BJ (cell line): Measurements from ENCODE around the gene TUBB. TPM values are rescaled to one million over a fixed set of nuclear protein-coding genes. Genes with fewer than 3 reads are reported as not detected.

ENCODE experiments used
- CTCF ChIA-PET: fragments of 350-600 bp; formaldehyde crosslinking; extraction: SDS; loops from one replicate; lab custom pipeline; 2021; ENCODE audit warnings: antibody characterized with exemption, inconsistent platforms; lab: Yijun Ruan, JAX
- POLR2A ChIA-PET: fragments of 300-600 bp; sonication (Branson Sonifier 250); formaldehyde crosslinking; extraction: SDS; loops from one replicate; lab custom pipeline; 2021; ENCODE audit warnings: antibody characterized with exemption; lab: Charles Lee
- DNase-seq: peaks from one replicate; pipeline ENCODE4 v3.0.0-alpha.2; 2011; ENCODE audit warnings: low read depth
- H3K27me3 ChIP-seq: 2 replicates; pipeline ENCODE4 v1.6.0; 2011; ENCODE audit warnings: low read length; ENCODE audit not compliant: control insufficient read depth, insufficient read depth
- H3K36me3 ChIP-seq: 2 replicates; pipeline ENCODE4 v1.5.1; 2011; ENCODE audit warnings: low read length; ENCODE audit not compliant: control insufficient read depth, insufficient read depth
- H3K4me3 ChIP-seq: 2 replicates; pipeline ENCODE4 v1.5.1; 2011; ENCODE audit warnings: low read depth, mild to moderate bottlenecking, control low read depth, low read length
- CTCF ChIP-seq: IDR thresholded peaks from 2 replicates; pipeline ENCODE4 v1.5.1; 2011; ENCODE audit warnings: low read depth, mild to moderate bottlenecking, control low read depth, inconsistent platforms, low read length, moderate library complexity; ENCODE audit not compliant: insufficient read depth
- polyA minus RNA-seq: library from RNA; depleted of rRNA, polyadenylated mRNA; stranded (reverse); fragments of >200 nt; gene quantifications from 2 replicates; pipeline ENCODE4 v1.2.3, GENCODE V29; 2011; rRNA and poly(A)+ RNA removed
- polyA plus RNA-seq: library from polyadenylated mRNA; depleted of rRNA; stranded (reverse); fragments of >200 nt; gene quantifications from 2 replicates; pipeline ENCODE4 v1.2.3, GENCODE V29; 2011; rRNA removed

Gene TUBB
- polyA plus RNA-seq (1,140 and 1,840 TPM in 2 replicates), polyA minus RNA-seq (739 and 1,365 TPM in 2 replicates)

GRCh38 chr6:30719791-30720737 lies at the start of gene TUBB:
TSS of gene TUBB (plus strand) at chr6:30720352. CDS start at chr6:30720507, 155 bp downstream.
- H3K36me3 ChIP-seq = peaks cover 13% of the 10 kb centered on the region
- CTCF ChIA-PET = interaction anchor here (0.6 to 20.5 kb wide), 3 partner anchors 22 to 42 kb away, joined by 3 to 387 read pairs (median 11); partner anchors contain the start of genes DHX16 and NRM
- POLR2A ChIA-PET = interaction anchor here (0.6 kb wide), 1 partner anchor 24 kb away, joined by 8 read pairs; no protein-coding TSS in a partner anchor

GRCh38 chr6:30670760-30671527 lies 49.2 kb upstream of the TUBB start:
- DNase-seq = no peak
- H3K27me3 ChIP-seq = no peaks in the 10 kb centered on the region
- POLR2A ChIA-PET = interaction anchor here (0.6 kb wide), 1 partner anchor 46 kb away, joined by 3 read pairs; the partner anchor contains the start of gene MDC1
- H3K36me3 ChIP-seq = peaks cover 6% of the 10 kb centered on the region
- no peak overlapping the region for H3K4me3 ChIP-seq
- CTCF ChIA-PET = interaction anchor here (1.7 to 17.2 kb wide), 3 partner anchors 9 to 56 kb away, joined by 3 to 387 read pairs (median 8); partner anchors contain the start of genes MDC1 and TUBB
- peak; percentile 29; the same call in 1 of the 2 replicates for TF ChIP-seq CTCF

More at GRCh38 chr6:30719791-30720737, at the start of gene TUBB:
- H3K4me3 ChIP-seq = peak within 1 kb of the TSS; percentile 92
- TF ChIP-seq CTCF = no peak
- no peaks in the 10 kb centered on the region for H3K27me3 ChIP-seq
- DNase-seq = peak; percentile 87

GRCh38 chr6:30672445-30673253 lies 47.5 kb upstream of the TUBB start, which contains the start of gene DHX16:
TSS of gene DHX16 (minus strand) at chr6:30673006. CDS start at chr6:30672841, 165 bp downstream.
- peak within 1 kb of the TSS; percentile 88 for H3K4me3 ChIP-seq
- TF ChIP-seq CTCF = peak; percentile 88
- POLR2A ChIA-PET = interaction anchor here (0.6 kb wide), 1 partner anchor 442 kb away, joined by 10 read pairs; the partner anchor contains the start of gene PSORS1C1

GRCh38 chr6:30676660-30677285 lies 43.4 kb upstream of the TUBB start:
- ChIA-PET POLR2A (no interaction called here), CTCF (interaction anchor here (0.7 to 17.2 kb wide), 2 partner anchors 50 to 235 kb away, joined by 3 to 387 read pairs; partner anchors contain the start of genes MDC1 and TUBB)
- H3K27me3 ChIP-seq = no peaks in the 10 kb centered on the region
- DNase-seq = no peak
- no peak for TF ChIP-seq CTCF
- H3K4me3 ChIP-seq = no peak overlapping the region
- H3K36me3 ChIP-seq = peaks cover 23% of the 10 kb centered on the region

More at GRCh38 chr6:30672445-30673253, 47.5 kb upstream of the TUBB start, which contains the start of gene DHX16:
- CTCF ChIA-PET = interaction anchor here (0.6 to 17.2 kb wide), 24 partner anchors 8 to 396 kb away, joined by 3 to 387 read pairs (median 4); partner anchors contain the start of genes MDC1, TUBB and VARS2
- peak; percentile 85 for DNase-seq
- Histone ChIP-seq H3K27me3 (no peaks in the 10 kb centered on the region), H3K36me3 (peaks cover 15% of the 10 kb centered on the region)
